Activated effector memory CD4-positive, alpha-beta T cell treated with anti-CD3 and anti-CD28 coated beads, Interleukin-2, amount 50 U/mL, for 16 hours (primary cell): ENCODE data around the gene SINHCAF.
"Not testable (repeated sequence)": the region's sequence is repeated elsewhere in the genome, so short reads cannot be mapped to it uniquely, and the experiment has no call there.

ENCODE experiments used
- DNase-seq: peaks from one replicate; pipeline ENCODE4 v3.0.0-alpha.2; 2020

SINHCAF gene

GRCh38 chr12:31260840-31261239 lies 65.1 kb downstream of the SINHCAF start:
- DNase-seq = no peak

DNA sequence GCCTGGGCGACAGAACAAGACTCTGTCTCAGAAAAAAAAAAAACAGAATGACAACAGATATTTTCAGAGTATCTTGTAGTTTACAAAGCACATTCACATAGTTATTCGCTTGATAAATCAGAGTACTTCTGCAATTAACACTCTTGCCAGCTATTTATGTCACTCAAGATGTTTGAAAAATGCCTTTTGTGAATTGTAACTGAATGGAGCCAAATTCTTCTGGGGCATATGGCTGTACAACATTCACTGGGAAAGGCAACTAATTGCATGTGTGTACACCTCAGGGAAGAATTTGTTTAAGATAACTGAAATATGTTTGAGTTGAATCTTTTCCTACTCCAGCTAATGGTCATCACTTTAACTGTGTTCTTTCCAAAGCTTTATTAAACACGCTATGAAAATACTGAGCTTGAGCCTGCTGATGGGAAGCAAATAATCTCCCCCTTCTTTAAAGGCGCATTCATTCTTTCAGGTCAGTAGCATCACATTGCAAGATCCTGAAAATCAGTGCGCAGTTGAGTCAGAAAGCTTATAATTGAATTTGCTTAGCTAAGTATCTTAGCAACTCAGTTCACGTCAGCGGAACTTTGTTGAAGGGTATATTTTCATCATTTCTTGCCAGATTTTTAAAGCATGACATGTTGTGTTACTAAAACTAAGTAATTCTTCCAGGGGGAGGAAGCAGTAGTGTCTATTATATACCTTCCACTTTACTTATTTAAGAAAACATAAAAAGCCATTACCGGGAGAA lies 66.6 kb downstream of the SINHCAF start:
- no peak for DNase-seq

- DNase-seq = no peak
Measured at GRCh38 chr12:31257784-31258183, 68.2 kb downstream of the SINHCAF start.

- DNase-seq = not testable (repeated sequence)
Measured at GRCh38 chr12:31251707-31252611, 74.0 kb downstream of the SINHCAF start.

DNA sequence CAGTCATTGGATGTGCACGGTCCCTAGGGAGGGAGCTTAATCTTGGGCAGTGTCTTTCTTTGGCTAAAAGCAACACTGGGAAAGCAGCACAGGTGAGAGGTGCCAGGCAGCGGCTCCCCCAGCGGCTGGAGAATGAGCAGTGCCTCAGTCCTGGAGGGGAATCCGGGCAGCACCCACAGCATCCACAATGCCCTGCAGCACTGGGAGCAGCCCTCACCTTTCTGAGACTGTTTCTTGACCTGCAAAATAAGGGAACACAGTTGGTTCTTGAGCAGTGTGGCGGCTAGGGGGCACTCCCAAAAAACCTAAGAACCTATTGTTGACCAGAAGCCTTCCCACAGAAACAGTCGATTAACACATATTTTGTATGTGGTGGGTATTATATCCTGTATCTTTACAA lies 75.8 kb downstream of the SINHCAF start:
- DNase-seq = no peak

GRCh38 chr12:31249356-31249755 lies 76.6 kb downstream of the SINHCAF start:
- DNase-seq = no peak

DNA sequence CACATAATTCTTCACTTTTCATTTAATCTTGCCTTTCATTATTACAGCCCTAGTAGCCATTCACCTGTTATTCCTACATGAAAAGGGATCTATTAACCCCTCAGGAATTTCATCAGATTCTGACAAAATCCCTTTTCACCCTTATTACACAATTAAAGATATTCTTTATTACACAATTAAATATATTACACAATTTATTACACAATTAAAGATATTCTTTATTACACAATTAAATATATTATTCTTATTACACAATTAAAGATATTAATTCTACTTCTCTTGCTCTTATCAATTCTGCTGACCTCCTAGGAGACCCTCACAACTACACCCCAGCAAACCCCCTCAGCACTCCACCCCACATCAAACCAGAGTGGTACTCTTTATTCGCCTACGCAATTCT lies 77.1 kb downstream of the SINHCAF start:
- no peak for DNase-seq

- DNase-seq = no peak
Measured at GRCh38 chr12:31248337-31248736, 77.6 kb downstream of the SINHCAF start.

DNA sequence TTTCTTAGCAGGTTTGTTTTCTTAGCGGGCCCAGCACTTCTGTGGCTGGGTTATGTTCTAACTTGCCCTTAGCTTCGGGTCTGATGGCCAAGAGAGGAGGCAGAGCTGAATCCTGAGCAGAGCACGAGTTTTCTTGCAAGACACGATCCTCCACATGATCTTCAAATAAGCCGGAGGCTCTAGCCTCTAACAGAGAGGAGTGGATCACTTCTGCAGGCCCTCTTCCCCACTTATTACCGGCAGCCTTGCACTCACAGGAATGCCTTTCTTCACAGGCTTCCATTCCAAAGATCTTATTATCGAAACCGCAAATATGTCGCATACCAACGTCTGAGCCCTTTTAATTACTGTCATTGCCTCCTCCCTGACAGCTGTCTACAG lies 79.5 kb downstream of the SINHCAF start:
- no peak for DNase-seq

GRCh38 chr12:31245822-31246469 lies 80.0 kb downstream of the SINHCAF start:
- no peak for DNase-seq

DNA sequence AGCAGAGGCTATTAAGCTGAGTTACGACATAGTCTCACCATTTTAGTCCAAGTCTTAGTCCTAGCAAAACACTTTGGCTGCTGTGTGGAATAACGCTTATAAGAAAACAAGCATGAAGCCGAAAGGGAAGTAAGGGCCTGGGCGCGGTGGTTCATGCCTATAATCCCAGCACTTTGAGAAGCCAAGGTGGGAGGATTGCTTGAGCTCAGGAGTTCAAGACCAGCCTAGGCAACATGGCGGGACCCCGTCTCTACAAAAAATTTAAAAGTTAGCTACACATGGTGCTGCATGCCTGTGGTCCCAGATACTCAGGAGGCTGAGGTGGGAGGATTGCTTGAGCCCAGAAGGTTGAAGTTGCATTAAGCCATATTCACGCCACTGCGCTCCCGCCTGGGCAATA lies 83.5 kb downstream of the SINHCAF start:
- DNase-seq = not testable (repeated sequence)

- peak; percentile 78 for DNase-seq
Measured at GRCh38 chr12:31238764-31239387, 87.1 kb downstream of the SINHCAF start.

- not testable (repeated sequence) for DNase-seq
Measured at GRCh38 chr12:31238333-31238732, 87.6 kb downstream of the SINHCAF start.

- DNase-seq = no peak
Measured at GRCh38 chr12:31236998-31237637, 88.8 kb downstream of the SINHCAF start.

DNA sequence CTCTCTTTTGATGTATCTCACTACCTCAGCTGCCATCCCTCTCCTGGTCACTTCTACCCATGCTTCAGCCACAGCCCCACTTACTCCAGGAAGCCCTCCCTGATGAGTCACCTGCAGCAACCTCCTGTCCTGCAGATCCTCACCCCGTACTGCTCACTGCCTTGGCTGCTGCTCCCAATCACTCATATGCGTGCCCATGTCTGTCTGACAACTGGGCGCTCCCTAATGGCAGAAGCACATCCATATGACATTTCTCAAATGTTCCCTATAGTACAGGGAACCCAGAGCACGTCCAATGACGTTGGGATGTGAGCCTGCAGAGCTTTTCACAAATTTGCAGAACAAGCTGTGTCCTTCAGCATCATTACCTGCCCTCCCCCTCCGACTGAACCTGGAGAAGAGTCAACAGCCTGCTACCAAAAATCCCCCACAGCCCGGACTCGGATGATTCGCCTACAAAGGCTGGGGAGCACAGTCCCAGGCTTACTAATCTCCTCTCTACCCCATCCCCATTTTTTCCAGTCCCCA lies 90.0 kb downstream of the SINHCAF start:
- no peak for DNase-seq

GRCh38 chr12:31234955-31235867 lies 90.7 kb downstream of the SINHCAF start:
- no peak for DNase-seq

DNA sequence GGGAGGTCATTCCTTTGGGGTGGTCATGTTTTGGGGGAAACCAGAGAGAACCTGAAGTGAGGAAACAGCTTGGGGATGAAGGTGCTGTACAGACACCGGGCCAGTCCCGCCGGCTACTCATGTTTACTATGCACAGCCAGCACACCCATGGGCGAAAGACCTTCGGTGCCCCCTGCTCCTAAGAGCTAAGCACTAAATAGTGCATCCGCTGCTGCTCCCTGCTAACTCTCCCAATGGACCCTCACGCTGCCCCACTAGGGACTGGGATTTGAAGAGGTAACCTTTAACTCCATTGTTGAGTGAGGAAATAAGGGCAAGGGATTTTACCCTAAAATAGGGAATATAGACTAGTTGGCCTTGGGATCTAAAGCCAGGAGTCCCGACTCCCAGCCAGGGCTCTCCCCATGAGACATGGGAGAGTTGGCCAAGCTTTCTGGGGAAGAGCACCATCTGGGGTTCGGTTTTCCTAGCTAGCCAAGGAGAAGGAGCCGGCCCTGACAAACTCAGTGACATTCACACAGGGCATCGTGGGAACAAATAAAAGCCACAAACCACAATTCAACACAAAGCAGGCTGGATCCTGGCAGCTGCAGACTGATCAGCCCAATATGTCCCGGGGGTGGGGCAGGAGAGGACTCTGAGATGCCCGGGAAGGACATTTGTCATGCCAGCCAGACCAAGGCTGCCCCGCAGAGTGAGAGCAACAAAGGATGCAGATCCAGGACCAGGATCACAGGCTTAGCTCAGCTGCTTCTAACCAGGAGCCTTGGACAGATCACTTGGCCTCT lies 91.7 kb downstream of the SINHCAF start:
- DNase-seq = no peak

DNA sequence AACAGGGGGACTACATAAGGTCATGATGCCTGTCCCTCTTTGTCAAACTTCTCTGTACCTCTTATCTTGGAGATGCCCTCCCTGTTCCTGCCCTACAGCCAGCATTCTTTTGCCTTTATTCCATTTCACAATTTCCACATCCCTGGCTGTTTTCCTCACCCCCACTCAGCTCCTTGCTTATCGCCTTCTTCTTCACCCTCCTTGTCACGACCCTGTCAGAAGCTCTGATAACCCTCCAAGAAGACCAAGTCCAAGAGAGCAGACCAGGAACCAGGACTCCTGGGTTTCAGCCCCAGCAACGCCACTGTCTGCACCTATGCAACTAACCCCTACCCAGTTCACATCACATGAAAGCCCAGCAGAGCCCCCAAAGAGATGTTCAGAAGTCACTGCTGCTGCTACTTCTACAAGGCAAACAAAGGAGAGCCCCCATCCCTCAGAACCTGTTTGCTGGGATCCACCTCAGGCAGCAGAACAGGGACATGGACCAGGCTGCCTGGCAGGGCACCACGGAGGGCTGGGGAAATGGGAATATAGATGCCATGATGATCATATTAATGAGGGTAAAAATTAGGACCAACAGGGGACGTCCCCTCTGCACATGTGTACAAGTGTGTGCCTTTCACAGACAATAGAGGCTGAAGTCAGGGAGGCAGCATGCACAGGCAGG lies 92.8 kb downstream of the SINHCAF start:
- DNase-seq = no peak

GRCh38 chr12:31232361-31232965 lies 93.5 kb downstream of the SINHCAF start:
- no peak for DNase-seq
